GM12872 (cell line): ENCODE data around the gene AMH.

Experiments
- TF ChIP-seq, protein P1 (sequence below): IDR thresholded peaks from 3 replicates; pipeline ENCODE4 v1.5.1; 2011; ENCODE audit warnings: low read depth, mild to moderate bottlenecking, low read length, moderate library complexity; ENCODE audit not compliant: insufficient read depth

The AMH gene

DNA sequence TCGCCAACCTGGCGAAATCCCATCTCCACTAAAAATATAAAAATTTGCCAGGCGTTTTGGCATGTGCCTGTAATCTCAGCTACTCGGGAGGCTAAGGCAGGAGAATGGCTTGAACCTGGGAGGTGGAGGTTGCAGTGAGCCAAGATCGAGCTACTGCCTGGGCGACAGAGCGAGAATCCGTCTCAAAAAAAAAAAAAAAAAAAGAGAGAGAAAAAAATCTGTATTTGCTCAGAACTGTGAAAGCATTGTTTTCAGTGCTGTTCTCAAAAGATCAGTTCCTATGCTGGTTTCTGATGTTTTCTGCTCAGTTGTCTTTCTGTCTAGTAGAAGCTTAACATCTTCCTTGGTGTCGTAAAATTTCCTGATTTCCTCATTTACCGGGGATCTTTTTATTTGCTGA is 9.9 kb upstream of the AMH start:
- TF ChIP-seq, protein P1, sequence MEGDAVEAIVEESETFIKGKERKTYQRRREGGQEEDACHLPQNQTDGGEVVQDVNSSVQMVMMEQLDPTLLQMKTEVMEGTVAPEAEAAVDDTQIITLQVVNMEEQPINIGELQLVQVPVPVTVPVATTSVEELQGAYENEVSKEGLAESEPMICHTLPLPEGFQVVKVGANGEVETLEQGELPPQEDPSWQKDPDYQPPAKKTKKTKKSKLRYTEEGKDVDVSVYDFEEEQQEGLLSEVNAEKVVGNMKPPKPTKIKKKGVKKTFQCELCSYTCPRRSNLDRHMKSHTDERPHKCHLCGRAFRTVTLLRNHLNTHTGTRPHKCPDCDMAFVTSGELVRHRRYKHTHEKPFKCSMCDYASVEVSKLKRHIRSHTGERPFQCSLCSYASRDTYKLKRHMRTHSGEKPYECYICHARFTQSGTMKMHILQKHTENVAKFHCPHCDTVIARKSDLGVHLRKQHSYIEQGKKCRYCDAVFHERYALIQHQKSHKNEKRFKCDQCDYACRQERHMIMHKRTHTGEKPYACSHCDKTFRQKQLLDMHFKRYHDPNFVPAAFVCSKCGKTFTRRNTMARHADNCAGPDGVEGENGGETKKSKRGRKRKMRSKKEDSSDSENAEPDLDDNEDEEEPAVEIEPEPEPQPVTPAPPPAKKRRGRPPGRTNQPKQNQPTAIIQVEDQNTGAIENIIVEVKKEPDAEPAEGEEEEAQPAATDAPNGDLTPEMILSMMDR: no peak

- TF ChIP-seq, protein P1: no peak
Observed at GRCh38 chr19:2239771-2240770, 9.1 kb upstream of the AMH start.

DNA sequence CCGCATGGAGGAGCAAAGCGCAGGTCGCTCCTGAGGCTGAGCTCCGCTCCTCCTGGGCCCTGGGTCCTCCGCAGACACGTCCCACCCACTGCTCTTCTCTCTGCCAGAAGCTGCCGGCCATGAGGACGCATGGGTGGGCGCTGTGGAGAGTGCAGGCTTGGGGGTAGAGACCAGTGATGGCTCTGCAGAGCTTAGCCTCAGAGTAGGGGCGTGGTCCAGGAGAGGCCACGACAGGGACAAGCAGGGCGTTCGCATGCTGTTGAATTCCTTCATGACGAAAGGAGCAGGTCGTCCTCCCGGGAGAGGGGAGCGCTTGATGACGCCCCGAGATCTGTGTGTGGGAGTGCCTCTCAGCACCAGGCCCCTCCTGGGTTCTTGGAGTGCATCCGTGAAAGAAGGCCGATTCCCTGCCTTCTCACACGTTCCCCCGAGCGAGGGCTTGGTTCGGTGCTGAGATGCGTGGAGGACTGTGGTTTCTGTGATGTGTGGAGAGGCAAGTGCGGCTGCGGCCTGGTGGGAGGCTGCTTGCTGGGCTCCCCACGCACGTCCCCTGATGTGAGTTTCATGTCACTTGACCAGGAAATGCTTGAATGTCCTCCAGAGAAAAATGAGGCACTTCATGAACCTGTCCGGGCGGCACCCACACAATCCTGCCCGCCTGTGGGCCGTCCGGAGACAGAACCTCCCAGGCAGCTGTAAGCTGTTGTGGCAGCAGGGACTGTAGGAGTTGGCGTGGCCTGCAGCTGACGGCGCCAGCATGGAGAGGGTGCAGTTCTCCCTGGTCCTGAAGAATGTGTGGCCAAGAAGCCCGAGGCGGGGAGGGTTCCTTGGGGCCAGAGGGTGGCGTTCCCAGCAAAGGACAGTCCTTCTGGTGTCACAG is 8.0 kb upstream of the AMH start:
- TF ChIP-seq, protein P1: no peak

DNA sequence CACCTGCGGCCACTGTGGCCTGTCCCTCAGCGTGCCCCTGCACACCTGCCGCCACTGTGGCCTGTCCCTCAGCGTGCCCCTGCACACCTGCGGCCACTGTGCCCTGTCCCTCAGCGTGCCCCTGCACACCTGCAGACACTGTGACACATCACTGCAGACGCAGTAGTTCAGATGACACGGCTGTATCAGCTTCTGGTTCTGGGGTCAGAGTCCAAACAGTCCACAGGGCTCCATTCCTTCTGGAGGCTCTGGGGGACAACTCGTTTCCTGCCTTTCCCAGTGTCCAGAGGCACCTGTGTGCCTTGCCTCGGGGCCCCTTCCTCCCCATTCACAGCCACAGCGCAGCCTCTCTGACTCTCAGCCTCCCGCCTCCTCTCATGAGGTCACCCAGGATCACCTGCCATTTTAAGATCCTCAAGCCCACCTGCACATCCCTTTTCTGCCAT is 7.0 kb upstream of the AMH start:
- TF ChIP-seq, protein P1: no peak

- TF ChIP-seq, protein P1: no peak
Observed at GRCh38 chr19:2242816-2243215, 6.3 kb upstream of the AMH start.

DNA sequence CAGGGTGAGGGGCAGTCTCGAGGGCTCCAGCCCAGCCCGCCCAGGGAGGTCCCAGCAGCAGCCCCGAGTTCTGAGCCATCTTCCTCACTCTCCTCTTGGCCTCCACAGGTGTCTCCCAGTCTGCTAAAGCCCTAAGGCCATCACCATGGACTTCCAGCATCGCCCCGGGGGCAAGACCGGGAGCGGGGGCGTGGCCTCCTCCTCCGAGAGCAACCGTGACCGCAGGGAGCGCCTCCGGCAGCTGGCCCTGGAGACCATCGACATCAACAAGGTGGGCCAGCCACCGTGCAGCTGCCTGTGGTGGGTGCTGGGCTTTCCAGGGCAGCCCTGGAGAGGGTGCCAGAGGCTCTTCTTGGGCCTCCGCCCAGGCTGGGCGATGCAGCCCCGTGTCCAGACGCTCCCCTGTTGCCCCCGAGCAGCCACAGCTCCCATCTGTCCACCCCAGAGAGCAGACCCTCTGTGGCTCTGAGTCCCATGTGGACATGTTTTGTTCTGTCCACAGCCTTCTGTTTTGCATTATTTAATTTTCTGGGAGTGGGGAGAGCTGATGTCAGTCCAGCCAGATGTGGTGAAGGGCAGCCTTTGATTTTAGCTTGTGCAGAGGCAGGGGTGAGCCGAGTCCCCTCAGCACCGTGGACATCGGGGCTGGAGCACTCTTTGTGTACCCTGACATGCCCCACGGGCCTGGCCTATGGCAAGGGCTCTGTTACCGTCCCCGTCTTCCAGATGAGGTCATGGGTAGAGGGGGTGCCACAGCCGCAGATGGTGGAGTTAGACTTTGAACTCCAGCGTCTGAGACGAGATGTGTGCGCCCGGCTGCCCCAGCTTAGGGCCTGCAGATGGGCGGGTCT is 5.6 kb upstream of the AMH start:
- TF ChIP-seq, protein P1: no peak
